IMR-90 (cell line): ENCODE data around the gene CD84. TPM values are rescaled to one million over a fixed set of nuclear protein-coding genes. Genes with fewer than 3 reads are reported as not detected.

Source experiments
- ATAC-seq: fragments of 200-7000 bp; cut with Tn5 transposase; 2 replicates; pipeline ENCODE4 v1.9.1; 2020; ENCODE audit warnings: low read depth, mild to moderate bottlenecking, moderate library complexity
- BruUV-seq: library from RNA; stranded (reverse); fragments of 400-500 nt; replicated peaks from 2 replicates; lab custom pipeline; 2021; lab: Mats Ljungman, UMichigan
- CTCF ChIA-PET: fragments of 300-600 bp; formaldehyde crosslinking; extraction: SDS; loops from one replicate; lab custom pipeline; 2021; ENCODE audit warnings: antibody characterized with exemption; lab: Yijun Ruan, JAX
- POLR2A ChIA-PET: fragments of 300-600 bp; sonication (Branson Sonifier 250); formaldehyde crosslinking; loops from one replicate; lab custom pipeline; 2022; ENCODE audit warnings: antibody characterized with exemption; ENCODE audit not compliant: unreplicated experiment; lab: Charles Lee
- DNase-seq: peaks from one replicate; pipeline ENCODE4 v3.0.0; 2013
- H2AFZ ChIP-seq: replicated peaks from 2 replicates; pipeline ENCODE3; 2013; ENCODE audit warnings: low read length, mild to moderate bottlenecking; ENCODE audit not compliant: poor library complexity
- H2AK5ac ChIP-seq: 2 replicates; pipeline ENCODE4 v1.6.1; 2013; ENCODE audit warnings: low read depth, low read length, inconsistent platforms
- H2AK9ac ChIP-seq: replicated peaks from 2 replicates; pipeline ENCODE3; 2013; ENCODE audit warnings: mild to moderate bottlenecking, low read depth, low read length, moderate library complexity; ENCODE audit not compliant: poor library complexity
- H2BK120ac ChIP-seq: 2 replicates; pipeline ENCODE4 v1.6.1; 2013; ENCODE audit warnings: low read depth, low read length, inconsistent platforms
- H2BK15ac ChIP-seq: 3 replicates; pipeline ENCODE4 v1.6.1; 2013; ENCODE audit warnings: low read depth, low read length, inconsistent platforms
- H2BK20ac ChIP-seq: 2 replicates; pipeline ENCODE4 v1.6.1; 2013; ENCODE audit warnings: low read depth, mild to moderate bottlenecking, inconsistent platforms, low read length, moderate library complexity
- H2BK5ac ChIP-seq: 2 replicates; pipeline ENCODE4 v1.6.1; 2013; ENCODE audit warnings: mild to moderate bottlenecking, low read depth, low read length, inconsistent platforms; ENCODE audit not compliant: poor library complexity, severe bottlenecking
- H3K14ac ChIP-seq: replicated peaks from 2 replicates; pipeline ENCODE4 v1.6.1; 2013; ENCODE audit warnings: low read depth, low read length, inconsistent platforms
- H3K18ac ChIP-seq: 2 replicates; pipeline ENCODE4 v1.6.1; 2013; ENCODE audit warnings: low read depth, low read length, control low read depth
- H3K23ac ChIP-seq: 2 replicates; pipeline ENCODE4 v1.6.1; 2013; ENCODE audit warnings: low read depth, low read length, inconsistent platforms
- H3K27ac ChIP-seq: 2 replicates; pipeline ENCODE4 v1.5.1; 2013; ENCODE audit warnings: mild to moderate bottlenecking, control low read depth, low read length; ENCODE audit not compliant: insufficient read depth
- H3K27me3 ChIP-seq: 2 replicates; pipeline ENCODE4 v1.6.1; 2013; ENCODE audit warnings: low read length; ENCODE audit not compliant: control insufficient read depth, insufficient read depth
- H3K36me3 ChIP-seq: 2 replicates; pipeline ENCODE4 v1.6.1; 2013; ENCODE audit warnings: low read length, mixed read lengths; ENCODE audit not compliant: control insufficient read depth, insufficient read depth
- H3K4ac ChIP-seq: 2 replicates; pipeline ENCODE4 v1.6.1; 2013; ENCODE audit warnings: low read depth, low read length, inconsistent platforms
- H3K4me1 ChIP-seq: 2 replicates; pipeline ENCODE4 v1.6.1; 2013; ENCODE audit warnings: low read length, mixed read lengths; ENCODE audit not compliant: control insufficient read depth, insufficient read depth
- H3K4me2 ChIP-seq: 2 replicates; pipeline ENCODE4 v1.6.1; 2013; ENCODE audit warnings: low read depth, mild to moderate bottlenecking, control low read depth, low read length, moderate library complexity
- H3K4me3 ChIP-seq: 2 replicates; pipeline ENCODE4 v1.5.1; 2013; ENCODE audit warnings: low read depth, mild to moderate bottlenecking, control low read depth, low read length, moderate library complexity; ENCODE audit not compliant: insufficient read depth
- H3K56ac ChIP-seq: 2 replicates; pipeline ENCODE4 v1.6.1; 2013; ENCODE audit warnings: low read length, inconsistent platforms; ENCODE audit not compliant: insufficient read depth; ENCODE audit errors: extremely low read depth
- H3K79me1 ChIP-seq, 2 experiments: 2 replicates each; pipeline ENCODE4 v1.6.1; 2013; ENCODE audit warnings: low read length in 2 of 2, inconsistent platforms in 1 of 2, low read depth in 1 of 2
- H3K9ac ChIP-seq: 2 replicates; pipeline ENCODE4 v1.6.1; 2013; ENCODE audit warnings: low read depth, low read length, control low read depth
- H3K9me1 ChIP-seq: 2 replicates; pipeline ENCODE4 v1.6.1; 2013; ENCODE audit warnings: low read length, inconsistent platforms; ENCODE audit not compliant: insufficient read depth
- H3K9me3 ChIP-seq: 2 replicates; pipeline ENCODE4 v1.6.1; 2013; ENCODE audit warnings: low read length; ENCODE audit not compliant: control insufficient read depth, insufficient read depth
- H4K20me1 ChIP-seq: 2 replicates; pipeline ENCODE4 v1.6.1; 2013; ENCODE audit warnings: low read length, inconsistent platforms; ENCODE audit not compliant: insufficient read depth
- H4K5ac ChIP-seq: 2 replicates; pipeline ENCODE4 v1.6.1; 2013; ENCODE audit warnings: mild to moderate bottlenecking, low read depth, low read length, control low read depth
- H4K8ac ChIP-seq, 2 experiments: 2 replicates each; pipeline ENCODE4 v1.6.1; 2013; ENCODE audit warnings: low read depth in 2 of 2, low read length in 2 of 2, control low read depth in 1 of 2, inconsistent platforms in 1 of 2
- H4K91ac ChIP-seq: 2 replicates; pipeline ENCODE4 v1.6.1; 2013; ENCODE audit warnings: low read depth, low read length, inconsistent platforms; ENCODE audit not compliant: insufficient read depth
- MAZ ChIP-seq: IDR thresholded peaks from 2 replicates; pipeline ENCODE4 v1.6.1; 2012; ENCODE audit warnings: low read depth, mild to moderate bottlenecking, low read length, improper control_type of control experiment, moderate library complexity, borderline replicate concordance
- NFE2L2 ChIP-seq: fragments of 150-350 bp; IDR thresholded peaks from 2 replicates; pipeline ENCODE4 v1.6.1; 2016; ENCODE audit warnings: low read depth, mild to moderate bottlenecking, low read length
- WGBS, 2 experiments: methylation state at CpG; one replicate each; pipeline versions ENCODE4 v1.1.5 to v1.1.7; 2013; ENCODE audit warnings: missing lambda C conversion rate in 2 of 2; ENCODE audit not compliant: insufficient read length in 1 of 2; ENCODE audit errors: extremely low coverage in 2 of 2; 5-methylcytosine and 5-hydroxymethylcytosine counted together
- dilution Hi-C: fragments of 300-500 bp; cut with HindIII; formaldehyde crosslinking; loops from one replicate; pipeline ENCODE4 v1.14.3; 2018; ENCODE audit warnings: low sequenced_read_pairs; ENCODE audit not compliant: unreplicated experiment
- in situ Hi-C: fragments of 300-500 bp; cut with MboI; formaldehyde crosslinking; loops from 3 replicates; pipeline ENCODE4 v1.14.3; 2019; ENCODE audit warnings: low sequenced_read_pairs, inconsistent platforms, mixed read lengths
- intact Hi-C: fragments of 100-400 bp; cut with micrococcal nuclease; formaldehyde crosslinking; loops from 2 replicates; pipeline ENCODE4 v1.10.0; 2022
- polyA plus RNA-seq, 3 experiments: library from polyadenylated mRNA; depleted of rRNA; stranded (reverse); fragments of >200 nt; gene quantifications; 2 replicates each; pipeline ENCODE4 v1.2.3, GENCODE V29; 2012; ENCODE audit warnings: low replicate concordance in 1 of 3
- total RNA-seq: library from RNA; depleted of rRNA; stranded (reverse); fragments of >200 nt; gene quantifications from 2 replicates; pipeline ENCODE4 v1.2.3, GENCODE V29; 2012

The CD84 gene
- total and polyA plus RNA-seq, 2 of the 4 experiments (the other 2 are of a cell fraction), result not detected

DNA sequence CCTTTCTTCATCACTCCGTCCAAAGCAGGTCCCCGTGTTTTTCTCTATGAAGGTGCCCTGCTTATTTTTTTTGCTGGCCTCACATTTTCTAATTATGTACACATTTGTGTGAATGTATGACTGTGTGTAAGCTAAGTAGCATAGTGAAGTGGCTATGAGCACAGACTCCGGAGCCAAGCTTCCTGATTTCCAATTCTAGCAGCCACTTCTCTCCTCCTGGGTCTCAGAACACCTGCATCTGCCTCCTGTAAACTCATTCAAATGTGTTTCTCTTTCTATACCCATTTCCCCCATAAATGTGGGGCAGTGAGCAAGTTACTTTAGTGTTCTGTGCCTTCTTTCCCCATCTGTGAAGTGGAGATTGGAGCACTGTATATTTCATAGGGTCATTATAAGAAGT is 58.3 kb downstream of the CD84 start:
- no peak overlapping the region for H3K4me3 ChIP-seq
- ChIA-PET CTCF (no interaction called here), POLR2A (no interaction called here)
- no peaks in the 10 kb centered on the region for H3K4me1 ChIP-seq
- intact Hi-C loops (no loop called here), in situ Hi-C loops (no loop called here), dilution Hi-C loops (no loop called here)
- no peak overlapping the region for H2BK120ac ChIP-seq
- no peaks in the 10 kb centered on the region for H3K9me1 ChIP-seq
- no peak overlapping the region for H2AFZ ChIP-seq
- H3K27ac ChIP-seq, result no peak overlapping the region
- WGBS, 2 experiments, result no CpG with 5 or more reads among the region's 3 CpGs
- no peak overlapping the region for H4K5ac ChIP-seq
- H4K8ac ChIP-seq, result no peak overlapping the region
- no peak for ATAC-seq
- H2AK5ac ChIP-seq, result no peak overlapping the region
- no peaks in the 10 kb centered on the region for H3K79me1 ChIP-seq
- no peak overlapping the region for H3K14ac ChIP-seq
- no peaks in the 10 kb centered on the region for H3K9me3 ChIP-seq
- no peaks in the 10 kb centered on the region for H4K20me1 ChIP-seq
- no peaks in the 10 kb centered on the region for H3K27me3 ChIP-seq
- no peak overlapping the region for H2BK20ac ChIP-seq
- no peak overlapping the region for H2BK15ac ChIP-seq
- TF ChIP-seq NFE2L2 (no peak), MAZ (no peak)
- no peak overlapping the region for H2BK5ac ChIP-seq
- H3K36me3 ChIP-seq, result no peaks in the 10 kb centered on the region
- H3K23ac ChIP-seq, result no peak overlapping the region
- no peak overlapping the region for H3K9ac ChIP-seq
- H4K91ac ChIP-seq, result no peak overlapping the region
- no peak overlapping the region for H3K18ac ChIP-seq
- H3K56ac ChIP-seq, result no peak overlapping the region
- no TSS peak for BruUV-seq
- no peak overlapping the region for H3K4me2 ChIP-seq
- no peak overlapping the region for H3K4ac ChIP-seq
- no peak for DNase-seq
- no peak overlapping the region for H2AK9ac ChIP-seq
